ENCODE data around the gene LEMD3. TPM values are rescaled to one million over a fixed set of nuclear protein-coding genes. Genes with fewer than 3 reads are reported as not detected.

Gene LEMD3
- polyA plus RNA-seq, 1 donor (not counting 4 experiments of a cell fraction or from before 2014, with no cell fraction given) = 21.8 TPM

- no peaks in the 10 kb centered on the region for H3K4me1 ChIP-seq (ENCODE audit: control insufficient read depth, extremely low read depth, insufficient read depth, low read length)
- FAIRE-seq = no peak
- H3K27ac ChIP-seq (ENCODE audit: control insufficient read depth, insufficient read depth, low read length) = no peak overlapping the region
- no peaks in the 10 kb centered on the region for H3K27me3 ChIP-seq (ENCODE audit: control insufficient read depth, extremely low read depth, insufficient read depth, low read length)
- H2AFZ ChIP-seq (ENCODE audit: control insufficient read depth, low read length) = no peak overlapping the region
- H3K9me3 ChIP-seq (ENCODE audit: control insufficient read depth, low read depth, low read length) = no peaks in the 10 kb centered on the region
- no peak overlapping the region for H3K4me2 ChIP-seq (ENCODE audit: control insufficient read depth, extremely low read depth, insufficient read depth, low read depth, low read length)
- H3K9ac ChIP-seq (ENCODE audit: control insufficient read depth, extremely low read depth, insufficient read depth, low read length) = no peak overlapping the region
- H3K79me2 ChIP-seq (ENCODE audit: control insufficient read depth, insufficient read depth, low read length) = peaks cover 79% of the 10 kb centered on the region
- no peaks in the 10 kb centered on the region for H3K36me3 ChIP-seq (ENCODE audit: control insufficient read depth in 2 of 2, extremely low read depth in 1 of 2, insufficient read depth in 2 of 2, low read length in 2 of 2)
- H3K9me1 ChIP-seq (ENCODE audit: control insufficient read depth, extremely low read depth, insufficient read depth, low read length) = no peaks in the 10 kb centered on the region
- dilution Hi-C loops (cut with MboI; ENCODE audit: extremely low pct_ligation_motif_present, low sequenced_read_pairs) = no loop called here
- H3K4me3 ChIP-seq (ENCODE audit: control insufficient read depth in 2 of 3, extremely low read depth in 1 of 3, insufficient read depth in 2 of 3, low read depth in 1 of 3, low read length in 3 of 3) = no peak overlapping the region
- TF ChIP-seq EZH2 (IDR thresholded peaks at IDR 0.05; ENCODE audit: low read length) (no peak), CTCF (optimal IDR thresholded peaks at IDR 0.05 in 1 of 3, IDR thresholded peaks at IDR 0.05 in 1 of 3, conservative IDR thresholded peaks at IDR 0.05 in 1 of 3; ENCODE audit: extremely low read depth in 1 of 3, insufficient read depth in 2 of 3, low read length in 3 of 3) (no peak)
- H4K20me1 ChIP-seq (ENCODE audit: control insufficient read depth, extremely low read depth, insufficient read depth, low read length) = peaks cover 2% of the 10 kb centered on the region
- DNase-seq (ENCODE audit: low read depth, low spot score) = no peak
These were observed 18.3 kb downstream of the LEMD3 start for GRCh38 chr12:65187665-65188064.

DNA sequence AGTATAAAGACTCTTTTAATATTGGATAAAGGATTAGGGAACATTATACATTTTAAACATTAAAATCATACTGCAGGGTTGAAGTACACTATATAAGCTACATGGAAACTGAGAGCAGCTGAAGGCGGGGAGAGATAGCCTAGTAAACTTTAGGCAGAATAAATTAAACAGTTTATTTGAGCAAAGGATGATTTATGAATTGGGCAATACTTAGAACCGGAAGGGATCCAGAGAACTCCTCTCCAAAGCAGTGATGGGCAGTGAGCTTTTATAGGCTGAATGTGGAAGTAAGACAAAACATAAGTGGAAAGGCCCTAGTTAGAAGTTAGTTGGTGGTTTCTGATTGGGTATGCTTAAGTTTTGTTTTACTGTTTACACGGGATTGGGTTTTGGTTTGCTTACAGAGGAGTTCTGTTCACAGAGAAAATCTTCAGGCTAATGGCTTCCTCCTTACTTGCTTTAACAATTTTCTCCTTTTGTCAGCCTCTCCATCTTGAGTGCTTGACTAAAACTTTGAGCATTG is 18.9 kb downstream of the LEMD3 start:
- dilution Hi-C loops (cut with MboI; ENCODE audit: extremely low pct_ligation_motif_present, low sequenced_read_pairs) = no loop called here
- Histone ChIP-seq H3K9me1 (ENCODE audit: control insufficient read depth, extremely low read depth, insufficient read depth, low read length) (no peaks in the 10 kb centered on the region), H3K9me3 (ENCODE audit: control insufficient read depth, low read depth, low read length) (no peaks in the 10 kb centered on the region), H3K4me2 (ENCODE audit: control insufficient read depth, extremely low read depth, insufficient read depth, low read depth, low read length) (no peak overlapping the region), H3K4me3 (ENCODE audit: control insufficient read depth in 2 of 3, extremely low read depth in 1 of 3, insufficient read depth in 2 of 3, low read depth in 1 of 3, low read length in 3 of 3) (no peak overlapping the region), H3K9ac (ENCODE audit: control insufficient read depth, extremely low read depth, insufficient read depth, low read length) (no peak overlapping the region), H3K79me2 (ENCODE audit: control insufficient read depth, insufficient read depth, low read length) (peaks cover 80% of the 10 kb centered on the region), H3K36me3 (ENCODE audit: control insufficient read depth in 2 of 2, extremely low read depth in 1 of 2, insufficient read depth in 2 of 2, low read length in 2 of 2) (no peaks in the 10 kb centered on the region), H3K27me3 (ENCODE audit: control insufficient read depth, extremely low read depth, insufficient read depth, low read length) (no peaks in the 10 kb centered on the region), H3K27ac (ENCODE audit: control insufficient read depth, insufficient read depth, low read length) (no peak overlapping the region), H3K4me1 (ENCODE audit: control insufficient read depth, extremely low read depth, insufficient read depth, low read length) (no peaks in the 10 kb centered on the region), H4K20me1 (ENCODE audit: control insufficient read depth, extremely low read depth, insufficient read depth, low read length) (peaks cover 2% of the 10 kb centered on the region), H2AFZ (ENCODE audit: control insufficient read depth, low read length) (no peak overlapping the region)
- no peak for TF ChIP-seq CTCF (optimal IDR thresholded peaks at IDR 0.05 in 1 of 3, IDR thresholded peaks at IDR 0.05 in 1 of 3, conservative IDR thresholded peaks at IDR 0.05 in 1 of 3; ENCODE audit: extremely low read depth in 1 of 3, insufficient read depth in 2 of 3, low read length in 3 of 3)
- TF ChIP-seq EZH2 (IDR thresholded peaks at IDR 0.05; ENCODE audit: low read length) = no peak
- peak; percentile 34 for FAIRE-seq
- no peak for DNase-seq (ENCODE audit: low read depth, low spot score)
